Suppressor macrophage treated with lipopolysaccharide for 1 hour (primary cell): Measurements from ENCODE around the gene WDR33.

Source experiments
- DNase-seq, 3 donors: peaks; one replicate each; pipeline ENCODE4 v3.0.0-alpha.2; 2020 to 2022

Gene WDR33

DNA sequence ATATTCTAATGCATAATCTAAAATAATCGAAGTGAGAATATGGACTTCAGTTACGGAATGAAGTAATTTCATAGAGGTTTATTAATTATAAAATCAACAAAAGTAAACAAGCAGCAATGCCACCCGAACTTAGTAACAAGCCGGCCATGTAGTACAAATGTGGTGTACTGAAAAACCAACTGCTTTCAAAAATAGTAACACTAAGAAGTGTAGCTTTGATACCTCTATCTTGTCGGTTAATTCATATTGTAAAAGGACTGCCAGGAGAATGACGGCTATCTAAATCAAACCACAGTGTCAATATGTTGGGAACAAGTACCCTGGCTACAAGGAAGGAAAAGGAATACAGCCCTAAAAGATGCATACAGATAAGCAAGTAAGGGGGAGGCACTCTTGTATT is 48.5 kb downstream of the WDR33 start:
- no peak for DNase-seq

DNA sequence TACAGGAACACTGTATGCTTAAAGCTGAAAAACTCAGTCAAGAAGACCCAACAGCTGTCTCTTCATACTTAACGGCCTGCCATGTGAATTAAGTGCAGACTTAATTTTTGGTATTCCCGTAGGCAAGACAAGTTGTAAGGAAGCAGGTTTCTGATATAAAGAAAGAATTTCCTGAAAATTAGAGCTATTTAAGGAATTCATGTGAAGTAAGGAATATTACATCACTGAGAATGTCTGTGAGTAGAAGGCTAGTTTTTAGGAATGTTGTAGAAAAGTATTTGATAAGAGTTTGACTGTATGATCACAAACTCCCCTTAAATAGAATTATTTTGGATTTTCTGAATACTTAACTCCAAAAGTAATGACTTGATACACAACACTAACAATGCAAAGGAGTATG is 51.0 kb downstream of the WDR33 start:
- no peak for DNase-seq

DNA sequence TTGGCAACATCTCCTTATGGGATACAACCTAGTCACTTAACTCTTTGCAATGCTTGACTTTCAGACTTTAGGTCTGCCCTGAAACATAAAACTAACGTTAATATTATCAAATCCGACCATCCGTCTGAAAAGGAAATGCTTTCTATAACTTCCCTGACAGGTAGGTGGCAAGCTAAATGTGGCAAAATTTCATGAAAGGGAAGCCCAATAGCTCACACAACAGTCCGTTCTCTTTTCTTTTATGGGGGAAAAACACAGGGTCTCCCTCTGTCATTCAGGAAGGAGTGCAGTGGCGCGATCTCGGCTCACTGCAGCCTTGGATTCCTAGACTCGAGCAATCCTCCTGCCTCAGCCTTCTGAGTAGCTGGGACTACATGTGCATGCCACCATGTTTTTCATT is 56.8 kb downstream of the WDR33 start:
- no peak for DNase-seq

DNA sequence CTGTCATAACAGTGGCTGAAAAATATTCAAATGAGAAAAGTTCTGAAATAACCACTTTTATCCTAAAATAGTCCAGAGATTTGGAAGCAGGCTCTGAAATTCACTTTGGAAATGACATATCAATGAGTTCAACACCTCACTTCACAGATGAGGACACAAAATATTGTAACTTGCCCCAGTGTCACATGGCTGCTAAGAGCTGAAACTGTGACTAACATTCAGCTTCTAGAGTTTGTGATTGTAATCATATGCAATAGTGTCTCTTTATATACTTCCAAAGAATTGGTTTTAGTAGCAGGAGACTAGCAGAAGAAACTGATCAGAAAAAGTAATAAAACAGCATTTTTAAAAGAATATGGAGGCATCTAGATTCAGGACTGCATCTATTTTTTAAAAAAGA is 57.6 kb downstream of the WDR33 start:
- no peak for DNase-seq

GRCh38 chr2:127749537-127749936 is 61.4 kb downstream of the WDR33 start:
- peak; percentile 10 to 33 (median 30) for DNase-seq

DNA sequence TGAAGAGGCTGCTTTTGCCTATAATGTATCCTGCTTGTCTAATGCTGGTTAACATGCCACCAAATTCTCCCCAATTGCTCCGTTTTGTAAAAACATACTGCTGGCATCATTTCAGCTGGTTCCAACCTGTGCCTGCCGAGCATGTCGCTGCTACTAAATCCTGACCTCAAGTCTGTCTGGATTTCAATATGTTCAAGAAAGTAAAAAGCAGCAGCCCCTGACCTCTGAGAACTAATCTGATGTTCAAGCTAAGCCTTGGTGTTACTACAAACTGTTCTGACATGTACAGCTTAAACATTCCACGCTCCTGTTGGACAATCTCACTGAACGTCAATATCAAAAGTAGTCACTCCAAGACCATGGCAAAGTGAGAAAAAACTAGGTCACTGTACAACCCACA is 63.4 kb downstream of the WDR33 start:
- no peak for DNase-seq

DNA sequence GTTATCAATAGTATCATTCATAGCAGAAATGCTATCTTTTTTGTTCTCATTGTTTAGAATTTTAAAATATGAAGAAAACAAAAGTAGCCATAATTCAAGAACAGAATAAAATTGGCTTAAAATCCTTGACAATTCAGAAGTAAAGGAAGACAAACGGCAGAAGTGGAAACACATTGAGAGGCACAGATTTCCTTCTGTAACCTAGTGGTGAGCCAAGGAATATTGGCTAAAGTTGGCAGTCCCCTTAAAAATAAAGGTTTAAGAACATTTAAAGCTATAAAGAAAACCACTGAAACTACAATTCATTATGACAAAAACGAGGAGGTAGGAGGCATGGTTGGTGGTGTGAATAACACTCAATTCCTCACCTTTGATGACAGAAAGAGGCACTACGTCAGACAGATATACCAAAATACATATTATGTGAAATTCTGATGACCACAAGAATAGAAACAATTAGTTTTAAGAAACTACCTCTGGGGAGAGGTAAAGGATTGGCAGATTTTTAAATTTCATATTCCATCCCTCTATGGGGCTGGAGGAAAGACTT is 67.4 kb downstream of the WDR33 start:
- DNase-seq: no peak

- no peak for DNase-seq
Measured at GRCh38 chr2:127740665-127741288, 70.2 kb downstream of the WDR33 start.

DNA sequence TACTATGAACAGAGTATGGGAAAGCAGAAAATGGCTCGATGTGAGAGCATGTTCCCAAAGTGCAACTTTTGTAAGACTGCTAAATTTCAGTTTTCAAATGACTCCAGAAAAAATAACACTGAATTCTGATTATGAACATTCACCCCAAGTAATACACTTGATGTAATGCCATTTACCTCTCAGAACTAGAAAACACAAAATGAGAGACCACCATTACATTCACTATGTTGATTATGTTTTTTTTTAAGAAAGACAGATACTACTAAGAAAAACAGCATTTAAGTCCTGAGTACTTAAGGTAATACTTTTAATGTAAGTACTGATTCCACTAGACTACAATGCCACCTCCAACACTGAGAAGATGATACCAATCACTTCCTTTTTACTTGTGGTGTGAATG is 71.2 kb downstream of the WDR33 start:
- DNase-seq: no peak

DNA sequence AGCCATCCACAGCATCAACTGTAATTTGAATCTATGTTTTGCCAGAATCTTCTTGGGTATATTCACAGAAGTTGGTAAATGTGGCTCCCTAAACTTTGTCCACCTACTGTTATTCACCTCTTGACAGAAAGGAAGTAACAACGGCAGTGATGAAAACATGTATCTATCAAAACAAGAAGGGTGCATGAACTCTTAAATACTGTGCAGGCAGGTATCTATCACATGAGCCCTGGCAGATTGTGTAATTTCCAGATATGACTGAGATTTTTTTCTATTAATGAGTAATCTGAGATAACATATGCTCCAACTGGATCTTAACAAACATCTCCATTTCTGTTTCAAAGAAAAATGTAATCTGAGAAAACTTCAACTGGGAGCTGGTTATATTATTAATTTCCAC is 73.1 kb downstream of the WDR33 start:
- no peak for DNase-seq

DNA sequence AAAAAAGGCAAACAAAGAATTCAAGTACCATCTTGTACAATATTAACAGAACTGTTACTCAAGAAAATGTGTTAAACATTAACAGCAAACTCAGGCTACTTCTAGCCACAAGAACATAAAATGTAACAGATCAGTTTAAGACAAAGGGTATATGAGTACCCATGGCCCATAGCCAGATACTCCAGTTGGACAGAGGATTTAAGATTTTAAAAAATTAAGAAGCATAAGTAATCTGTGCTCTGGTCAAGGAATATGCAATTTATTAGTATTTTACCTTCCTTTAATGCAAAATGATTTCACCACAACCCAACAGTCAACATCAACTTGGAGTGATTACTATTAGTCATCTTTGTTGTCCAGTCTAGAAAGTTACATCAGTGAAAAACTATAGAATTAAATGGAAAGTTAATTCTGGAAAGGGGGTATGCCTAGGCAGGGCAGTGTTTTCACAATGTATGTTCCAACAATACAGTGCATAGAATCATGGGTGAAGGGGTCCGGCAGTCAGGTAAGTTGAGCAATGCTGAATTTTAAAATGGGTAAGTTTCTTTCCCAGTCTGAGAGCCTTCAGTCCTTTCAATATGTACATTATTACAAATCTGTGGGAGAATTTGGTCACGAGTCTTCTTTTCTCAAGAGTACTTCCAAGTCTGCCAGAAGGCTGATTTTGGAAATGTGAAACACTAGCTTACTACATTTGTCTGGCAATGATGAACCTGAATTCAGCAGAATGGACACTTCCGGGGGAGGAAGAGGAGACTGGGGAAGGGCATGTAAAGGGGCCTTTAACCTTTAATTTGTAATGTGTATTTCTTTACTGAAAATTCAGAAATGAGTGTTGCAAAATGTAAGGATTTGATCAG is 75.2 kb downstream of the WDR33 start:
- DNase-seq: no peak

DNA sequence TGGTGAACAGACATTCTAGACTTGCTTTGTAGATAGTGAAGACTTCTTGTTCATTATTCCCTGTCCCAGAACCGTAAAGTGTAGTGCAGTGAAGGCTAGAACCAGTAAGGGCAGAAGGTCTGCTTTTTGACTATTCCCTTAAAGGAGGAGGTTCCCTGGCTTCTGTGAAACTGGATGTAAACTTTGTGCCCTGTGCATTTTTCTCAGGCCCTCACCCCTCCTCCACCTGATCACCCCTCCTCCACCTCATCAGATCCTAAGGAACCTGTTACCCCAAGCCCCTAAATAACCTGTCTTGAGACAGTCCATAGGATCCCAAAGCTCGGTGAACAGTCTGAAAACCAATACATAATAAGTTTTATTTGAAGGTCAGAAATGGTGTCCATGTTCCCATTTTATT is 75.9 kb downstream of the WDR33 start:
- DNase-seq: no peak

GRCh38 chr2:127733816-127734537 is 77.0 kb downstream of the WDR33 start:
- no peak for DNase-seq

DNA sequence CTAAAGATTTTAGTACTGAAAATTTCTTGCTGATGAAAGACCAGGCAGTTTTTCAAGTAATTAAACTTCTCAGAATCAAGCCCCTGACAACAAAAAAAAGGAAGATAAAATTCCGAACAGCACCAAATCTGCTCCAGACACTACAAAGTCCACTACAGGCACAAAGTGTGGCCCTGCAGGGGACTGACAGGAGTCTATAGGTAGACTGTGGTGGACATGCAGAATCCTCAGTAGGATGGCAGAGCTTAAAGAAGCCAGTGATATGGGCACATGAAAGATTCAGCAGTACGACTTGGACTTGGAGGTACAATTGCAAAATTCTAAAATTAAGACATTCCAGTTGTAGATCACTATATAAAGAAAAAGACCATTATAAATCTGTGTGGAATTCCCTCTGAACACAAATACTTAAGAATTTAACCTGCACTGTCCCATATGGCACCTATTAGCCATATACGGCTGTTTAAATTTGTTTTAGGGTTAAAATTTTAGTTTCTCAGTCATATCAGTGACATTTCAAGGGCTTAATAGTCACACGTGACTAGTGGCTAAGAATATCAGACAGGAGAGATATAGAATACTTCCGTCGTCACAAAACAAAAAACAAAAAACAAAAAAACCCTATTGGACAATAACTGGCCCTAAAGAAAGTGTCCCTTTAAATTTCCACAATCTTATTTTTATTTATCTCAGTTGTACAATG is 77.7 kb downstream of the WDR33 start:
- no peak for DNase-seq

DNA sequence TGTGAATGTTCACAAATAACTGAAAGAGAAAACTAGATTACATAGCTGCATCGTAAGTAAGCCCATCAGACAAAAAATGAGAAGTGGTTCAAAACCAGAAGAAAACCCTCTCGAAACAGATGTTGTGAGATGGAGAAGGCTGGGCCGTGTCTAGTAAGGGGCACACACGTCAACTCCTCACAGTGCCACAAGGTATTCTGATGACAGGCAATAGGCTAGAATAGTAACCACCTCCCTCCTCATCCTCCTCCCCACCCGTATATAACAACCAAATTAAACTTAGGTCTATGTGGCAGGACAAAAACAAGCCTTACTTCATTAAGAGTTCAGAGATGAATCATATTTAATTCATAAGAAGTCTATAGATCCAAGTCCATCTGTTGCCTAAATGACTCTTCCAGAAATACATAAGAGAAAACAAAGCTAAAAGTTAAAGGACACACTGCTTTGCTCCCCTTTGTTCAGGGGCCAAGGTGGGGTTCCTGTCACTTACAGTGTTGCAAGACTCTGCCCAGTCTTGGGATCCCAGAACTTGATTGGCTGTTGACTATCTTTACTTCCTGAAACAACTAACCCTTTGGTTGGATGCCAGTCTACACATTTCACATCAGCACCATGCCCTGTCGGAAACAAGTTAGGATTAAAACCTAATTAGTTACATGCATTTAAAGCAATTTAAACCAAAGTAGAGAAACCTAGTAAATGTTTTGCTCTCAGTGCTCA is 84.7 kb downstream of the WDR33 start:
- no peak for DNase-seq

GRCh38 chr2:127722807-127723206 is 88.2 kb downstream of the WDR33 start:
- no peak for DNase-seq

DNA sequence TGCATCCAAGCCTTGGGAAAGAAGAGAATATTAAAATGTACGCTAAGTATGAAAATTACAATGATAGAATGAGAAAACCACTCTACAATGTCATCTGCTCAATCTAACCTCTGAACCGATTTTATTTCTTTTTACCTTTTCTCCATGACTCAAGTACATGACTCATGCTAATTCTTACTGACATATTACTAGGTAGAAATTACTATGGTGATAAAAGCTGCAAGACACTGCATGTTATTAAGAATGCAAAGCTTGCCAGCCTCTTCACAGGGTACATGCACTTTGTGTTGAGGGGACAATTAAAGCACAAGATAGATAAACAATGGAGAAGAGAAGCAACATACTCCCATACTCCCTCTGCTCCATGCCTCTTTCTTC is 89.0 kb downstream of the WDR33 start:
- no peak for DNase-seq

DNA sequence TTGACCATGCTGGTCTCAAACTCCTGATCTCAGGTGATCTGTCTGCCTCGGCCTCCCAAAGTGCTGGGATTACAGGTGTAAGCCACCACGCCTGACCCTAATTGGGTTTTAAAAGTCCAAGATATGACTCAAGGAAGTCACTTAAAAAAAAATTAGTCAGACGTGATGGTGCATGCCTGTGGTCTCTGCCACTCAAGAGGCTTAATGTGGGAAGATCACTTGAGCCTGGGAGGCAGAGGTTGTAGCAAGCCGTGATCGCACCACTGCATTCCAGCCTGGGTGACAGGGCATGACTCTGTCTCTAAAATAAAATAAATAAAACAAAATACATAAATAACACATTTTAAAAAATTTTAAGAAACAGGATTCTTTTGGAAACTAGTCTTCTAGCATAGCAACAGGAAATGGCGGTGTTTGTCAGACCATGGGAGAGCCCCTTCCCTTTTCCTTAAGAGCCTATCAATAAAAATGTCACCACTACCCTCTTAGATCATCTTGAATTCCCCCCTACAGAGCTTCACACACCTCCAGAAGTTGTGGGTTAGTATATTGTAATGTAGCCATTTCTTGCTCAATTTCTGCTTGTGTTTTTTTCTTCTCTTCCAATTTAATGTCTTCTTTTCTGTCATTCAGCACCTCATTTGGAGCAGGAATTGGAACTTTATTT is 89.5 kb downstream of the WDR33 start:
- no peak for DNase-seq

GRCh38 chr2:127719301-127720218 is 91.4 kb downstream of the WDR33 start:
- no peak for DNase-seq

GRCh38 chr2:127718271-127718670 is 92.7 kb downstream of the WDR33 start:
- DNase-seq: no peak
